Activated CD8-positive, alpha-beta memory T cell treated with anti-CD3 and anti-CD28 coated beads, Interleukin-2, amount 50 U/mL, for 48 hours (primary cell): ENCODE measurements around the gene SLC18B1.

Source experiments
- DNase-seq: peaks from one replicate; pipeline ENCODE4 v3.0.0-alpha.2; 2020

The SLC18B1 gene

DNA sequence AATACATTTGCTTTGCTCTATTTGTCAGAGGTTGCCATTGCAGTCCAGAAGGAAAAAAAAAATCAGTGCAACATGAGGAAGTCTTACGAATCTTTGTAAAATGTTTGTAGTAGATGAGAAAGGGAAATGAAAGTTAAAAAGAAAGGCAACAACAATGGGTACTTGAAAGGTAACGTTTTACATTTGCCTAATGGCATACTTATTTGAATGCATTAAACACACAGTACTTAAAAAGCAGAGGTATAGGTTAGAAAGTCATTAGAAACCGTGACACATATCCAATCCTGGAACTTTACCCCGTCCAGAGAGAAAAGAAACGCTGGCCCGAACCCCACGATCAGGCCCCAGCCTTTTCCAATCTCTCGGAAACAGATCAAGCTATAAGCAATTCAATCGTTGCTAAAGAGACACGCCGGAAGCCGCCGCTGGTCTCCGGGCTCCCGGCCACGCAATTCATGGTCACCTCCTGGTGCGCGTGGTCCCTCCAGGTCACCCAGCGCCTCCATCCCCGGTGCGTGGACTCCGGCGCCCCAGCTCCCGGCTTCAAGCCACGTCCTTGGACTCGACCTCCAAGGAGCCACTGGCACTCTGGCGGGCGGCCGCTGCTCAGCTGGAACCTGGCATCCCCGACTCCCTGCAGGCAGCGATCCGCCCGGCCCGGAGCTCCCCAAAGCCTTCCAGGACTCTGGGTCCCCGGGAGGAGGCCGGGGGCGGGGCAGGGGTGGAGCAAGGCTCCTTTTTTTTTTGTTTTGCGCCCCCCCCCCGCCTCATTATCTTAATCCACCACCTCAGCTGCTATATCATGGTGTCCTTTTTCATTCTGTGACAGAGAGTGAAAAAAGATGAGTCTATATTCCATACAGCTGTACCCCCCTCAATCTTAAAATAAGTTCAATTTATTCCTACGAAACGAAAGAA is at the start of gene SLC18B1:
Gene SLC18B1, minus strand, starts transcription at position 687 of the 918 bp plus-strand sequence. Its CDS starts 181 bp downstream, at position 506.
- DNase-seq: peak; percentile 78

DNA sequence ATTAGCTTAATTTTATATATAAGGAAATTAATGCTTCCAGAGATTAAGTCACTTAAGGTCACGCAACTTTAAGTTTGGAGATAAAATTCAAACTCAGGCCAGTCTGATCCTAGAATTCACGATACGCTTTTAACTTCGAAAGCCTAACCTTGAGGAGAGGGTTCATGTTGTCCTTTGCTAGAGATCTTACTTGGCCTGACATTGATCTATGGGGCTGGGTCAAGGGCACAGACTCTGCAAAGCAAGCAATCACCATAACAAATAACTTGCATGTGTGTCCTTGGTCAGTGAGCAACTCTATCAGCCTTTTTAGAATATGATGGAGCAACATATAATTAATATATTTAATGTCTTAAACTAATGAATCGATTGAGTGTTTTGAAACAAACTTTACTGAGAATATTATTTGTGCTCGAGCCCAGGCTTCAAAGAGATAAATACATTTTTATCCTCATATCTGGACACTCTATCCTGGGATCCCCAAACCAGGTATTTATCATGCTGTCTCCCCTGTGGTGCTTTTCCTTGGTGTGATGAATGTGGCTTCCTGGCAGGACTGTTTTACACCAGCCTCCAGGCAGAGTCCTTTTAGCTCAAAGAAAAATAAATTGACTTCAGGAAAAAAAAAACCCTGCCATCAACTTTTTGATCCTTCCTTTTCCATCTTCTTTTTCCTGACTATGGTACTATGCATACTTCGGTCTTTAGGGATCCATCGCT is 45.0 kb upstream of the SLC18B1 start:
- no peak for DNase-seq

DNA sequence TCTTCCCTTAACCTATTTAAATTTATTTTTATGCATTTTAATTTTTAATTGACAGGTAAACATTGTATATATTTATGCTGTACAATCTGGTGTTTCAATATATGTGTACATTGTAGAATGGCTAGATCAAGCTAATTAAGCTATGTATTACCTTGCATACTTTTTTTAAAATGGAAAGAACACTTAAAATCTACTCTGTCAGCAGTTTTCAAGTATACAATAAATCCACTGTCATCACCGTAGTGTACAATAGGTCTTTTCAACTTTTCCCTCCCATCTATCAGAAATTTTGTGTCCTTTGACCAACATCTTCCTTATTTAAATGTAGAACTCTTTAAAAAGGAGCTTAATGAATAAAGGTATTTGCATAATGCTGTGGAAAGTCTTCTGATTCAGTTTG is 43.5 kb upstream of the SLC18B1 start:
- no peak for DNase-seq

DNA sequence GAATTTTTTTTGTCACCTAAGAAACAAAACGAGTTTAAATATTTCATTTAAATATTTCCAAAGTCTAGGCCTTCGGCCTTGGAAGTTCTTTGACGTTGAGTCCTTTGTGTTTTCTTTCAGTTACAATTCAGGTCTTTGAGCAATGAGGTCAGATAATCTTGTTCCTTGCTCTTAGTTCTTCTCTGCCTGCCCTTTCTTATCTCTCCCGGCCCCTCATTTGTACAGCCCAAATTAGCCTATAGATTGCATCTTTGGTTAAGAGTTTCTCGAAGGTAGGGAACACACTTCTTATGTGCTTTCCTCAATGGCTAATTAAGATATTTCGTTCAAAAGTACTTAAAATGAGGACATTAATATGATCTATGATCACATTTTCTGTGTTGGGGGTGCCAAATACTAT is 34.5 kb upstream of the SLC18B1 start:
- DNase-seq: no peak

DNA sequence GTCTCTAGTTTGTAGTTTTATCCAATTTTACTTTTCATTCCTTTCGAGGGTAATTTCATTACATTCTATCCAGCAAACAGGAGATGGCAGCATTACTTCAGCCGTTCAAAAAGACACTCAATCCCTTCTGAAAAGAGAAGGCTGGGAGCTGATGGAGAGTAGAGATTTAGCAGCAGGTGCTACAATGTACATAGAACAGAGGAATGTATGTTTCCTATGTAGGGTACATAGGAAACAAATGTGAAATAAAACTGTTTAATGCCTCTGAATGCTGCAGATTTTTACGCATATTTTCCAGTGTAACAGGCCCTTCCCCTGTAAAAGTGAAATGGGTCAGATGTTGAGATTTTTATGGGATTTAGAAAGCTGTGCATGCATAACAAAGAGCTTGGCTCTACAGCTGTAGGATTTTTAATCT is 31.9 kb upstream of the SLC18B1 start:
- DNase-seq: no peak

DNA sequence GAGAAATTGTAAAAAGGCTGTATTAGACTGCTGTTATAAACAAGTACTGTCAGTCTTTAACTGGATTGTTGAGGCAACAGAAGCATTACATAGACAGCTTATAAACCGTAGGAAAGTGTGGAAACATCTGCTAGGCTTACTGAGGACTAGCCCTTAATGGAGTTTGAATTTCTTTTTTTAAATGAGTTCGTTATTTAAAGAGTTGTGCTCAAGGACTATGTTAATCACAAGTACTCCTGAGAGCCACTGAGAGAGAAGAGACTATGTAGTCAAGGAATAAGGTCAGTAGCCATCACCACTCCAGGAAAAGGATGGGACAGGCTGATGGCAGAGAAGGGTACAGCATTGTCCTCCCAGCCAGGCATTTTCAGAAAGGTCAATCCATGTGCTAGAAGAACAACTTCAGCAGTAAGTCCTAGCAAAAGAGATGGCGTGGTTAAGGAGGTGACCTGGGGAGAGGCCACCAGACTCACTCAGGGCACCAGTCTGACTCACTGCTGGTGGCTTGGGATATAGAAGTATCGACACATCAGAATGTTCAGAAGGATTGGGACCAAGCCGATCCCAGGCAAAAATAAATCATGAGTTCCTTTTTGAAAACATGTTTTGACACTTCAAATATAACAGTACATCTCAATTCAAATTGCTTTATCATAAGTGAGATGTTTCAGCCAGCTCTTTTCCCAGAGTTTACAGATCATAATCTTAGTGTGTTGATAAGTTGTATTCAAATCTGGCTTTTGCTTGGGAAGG is 22.4 kb upstream of the SLC18B1 start:
- DNase-seq: peak; percentile 60

DNA sequence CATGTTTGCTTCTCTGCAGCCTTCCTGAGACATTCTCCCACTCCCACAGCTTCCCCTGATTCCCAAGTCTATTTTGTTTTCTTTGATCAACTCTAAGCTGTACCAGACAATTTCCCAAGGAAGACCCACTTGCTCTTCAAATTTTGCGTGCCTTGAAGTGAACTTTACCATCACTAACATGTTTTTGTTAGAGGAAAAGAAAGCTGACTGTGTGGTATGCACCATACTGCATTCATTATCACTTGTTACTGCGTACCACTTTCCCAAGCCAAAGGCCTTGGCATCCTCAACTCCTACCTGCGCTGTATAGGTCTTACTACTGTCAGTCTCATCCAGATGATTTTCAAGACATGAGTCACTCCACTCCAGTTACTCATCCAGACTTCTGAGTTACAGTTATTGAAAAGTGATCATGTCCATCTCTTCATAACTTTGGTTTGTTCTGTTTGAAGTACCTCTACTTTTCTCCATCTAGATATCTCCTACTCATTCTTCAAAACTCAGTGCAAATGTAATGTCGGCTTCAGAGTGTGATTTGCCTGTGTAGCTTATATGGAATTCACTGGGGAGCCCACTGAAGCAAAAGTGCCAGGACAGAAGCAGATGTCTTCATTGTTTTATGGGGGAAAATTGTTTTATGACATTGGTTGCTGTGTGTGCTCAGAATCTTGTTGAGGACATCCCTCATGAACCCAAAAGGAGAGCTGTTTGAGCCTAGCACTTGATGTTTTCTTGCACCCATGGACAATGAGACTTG is 21.1 kb upstream of the SLC18B1 start:
- peak; percentile 59 for DNase-seq

DNA sequence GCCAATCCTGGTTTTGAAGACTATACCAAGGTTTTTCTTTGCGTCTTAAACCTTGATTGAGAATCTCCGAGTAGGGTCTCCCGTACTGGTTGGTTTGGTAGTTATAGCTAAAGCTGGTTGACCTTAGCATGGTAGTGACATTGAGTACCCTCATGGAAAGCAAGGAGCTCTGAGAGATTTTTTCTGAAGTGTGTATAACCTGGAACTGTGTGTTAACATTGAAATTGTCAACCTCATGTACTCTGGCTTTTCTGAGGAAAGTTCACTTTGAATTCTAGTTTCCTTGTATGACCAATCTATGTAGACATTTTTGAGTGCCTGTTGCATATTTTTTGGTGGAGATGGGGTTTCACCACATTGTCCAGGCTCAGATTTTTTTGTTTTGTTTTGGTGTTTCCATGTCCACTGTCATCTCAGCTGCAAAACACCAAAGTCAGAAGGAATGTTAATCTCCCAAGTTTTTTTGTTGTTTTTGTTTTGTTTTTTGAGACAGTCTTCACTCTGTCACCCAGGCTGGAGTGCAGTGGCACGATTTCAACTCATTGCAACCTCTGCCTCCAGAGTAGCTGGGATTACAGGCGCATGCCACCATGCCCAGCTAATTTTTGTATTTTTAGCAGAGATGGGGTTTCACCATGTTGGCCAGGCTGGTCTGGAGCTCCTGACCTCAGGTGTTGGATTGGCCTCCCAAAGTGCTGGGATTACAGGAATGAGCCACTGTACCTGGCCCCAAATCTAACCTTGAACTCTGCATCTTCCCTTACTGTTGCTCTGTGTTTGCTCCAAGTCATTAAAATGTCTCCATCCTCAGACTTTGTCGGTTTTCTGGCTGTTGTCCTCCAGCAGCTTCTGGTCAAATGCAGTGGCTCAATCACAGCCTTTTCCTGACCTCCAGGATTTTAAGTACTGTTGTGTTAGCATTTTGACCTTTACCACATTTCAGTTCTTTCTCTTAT is 20.2 kb upstream of the SLC18B1 start:
- peak; percentile 72 for DNase-seq

DNA sequence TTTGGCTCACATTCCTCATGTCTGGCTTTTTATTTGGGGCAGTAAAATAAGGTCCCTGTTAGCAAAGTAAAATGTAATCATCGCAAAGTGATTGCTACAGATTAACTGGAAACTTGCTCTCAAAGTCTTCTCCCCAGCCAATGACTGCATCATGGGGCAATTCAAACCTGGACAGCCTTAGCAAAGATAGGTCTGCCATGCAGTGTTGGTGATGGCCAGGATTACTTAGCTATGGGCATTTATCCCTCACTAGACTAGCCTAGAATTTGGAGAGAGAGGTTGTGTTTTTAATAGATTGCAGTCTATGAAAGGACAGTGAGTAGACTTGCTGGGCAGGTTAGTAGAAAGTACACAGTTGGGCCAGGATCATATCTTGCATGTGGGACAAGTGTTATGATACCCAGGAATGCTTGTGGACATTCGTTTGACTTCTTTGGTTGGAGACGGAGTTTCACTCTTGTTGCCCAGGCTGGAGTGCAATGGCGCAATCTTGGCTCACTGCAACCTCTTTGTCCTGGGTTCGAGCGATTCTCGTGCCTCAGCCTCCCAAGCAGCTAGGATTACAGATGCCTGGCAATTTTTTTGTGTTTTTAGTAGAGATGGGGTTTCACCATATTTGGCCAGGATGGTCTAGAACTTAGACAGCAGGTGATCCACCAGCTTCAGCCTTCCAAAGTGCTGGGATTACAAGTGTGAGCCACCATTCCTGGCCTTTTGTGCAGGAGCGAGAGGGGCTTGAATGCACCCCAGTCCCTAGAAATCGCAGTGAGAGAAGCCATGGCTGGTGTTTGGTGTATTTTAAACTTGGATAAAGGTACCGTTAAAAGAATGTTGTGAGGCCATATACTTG is 19.3 kb upstream of the SLC18B1 start:
- peak; percentile 63 for DNase-seq

DNA sequence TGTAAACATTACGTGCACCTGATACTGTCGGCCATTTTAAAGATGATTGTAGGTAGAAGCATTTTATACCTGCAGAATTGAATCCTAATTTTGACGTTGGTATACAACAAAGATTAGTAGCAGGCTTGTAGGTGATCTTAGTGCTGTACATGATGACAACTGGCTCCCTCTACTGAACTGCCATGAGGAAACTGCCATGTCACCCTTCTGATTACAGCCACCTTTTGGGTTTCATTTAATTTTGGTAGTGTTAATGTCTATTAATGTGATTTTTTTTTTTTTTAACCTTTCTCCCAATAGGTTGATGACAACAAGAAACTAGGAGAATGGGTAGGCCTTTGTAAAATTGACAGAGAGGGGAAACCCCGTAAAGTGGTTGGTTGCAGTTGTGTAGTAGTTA is 18.2 kb upstream of the SLC18B1 start:
- no peak for DNase-seq

DNA sequence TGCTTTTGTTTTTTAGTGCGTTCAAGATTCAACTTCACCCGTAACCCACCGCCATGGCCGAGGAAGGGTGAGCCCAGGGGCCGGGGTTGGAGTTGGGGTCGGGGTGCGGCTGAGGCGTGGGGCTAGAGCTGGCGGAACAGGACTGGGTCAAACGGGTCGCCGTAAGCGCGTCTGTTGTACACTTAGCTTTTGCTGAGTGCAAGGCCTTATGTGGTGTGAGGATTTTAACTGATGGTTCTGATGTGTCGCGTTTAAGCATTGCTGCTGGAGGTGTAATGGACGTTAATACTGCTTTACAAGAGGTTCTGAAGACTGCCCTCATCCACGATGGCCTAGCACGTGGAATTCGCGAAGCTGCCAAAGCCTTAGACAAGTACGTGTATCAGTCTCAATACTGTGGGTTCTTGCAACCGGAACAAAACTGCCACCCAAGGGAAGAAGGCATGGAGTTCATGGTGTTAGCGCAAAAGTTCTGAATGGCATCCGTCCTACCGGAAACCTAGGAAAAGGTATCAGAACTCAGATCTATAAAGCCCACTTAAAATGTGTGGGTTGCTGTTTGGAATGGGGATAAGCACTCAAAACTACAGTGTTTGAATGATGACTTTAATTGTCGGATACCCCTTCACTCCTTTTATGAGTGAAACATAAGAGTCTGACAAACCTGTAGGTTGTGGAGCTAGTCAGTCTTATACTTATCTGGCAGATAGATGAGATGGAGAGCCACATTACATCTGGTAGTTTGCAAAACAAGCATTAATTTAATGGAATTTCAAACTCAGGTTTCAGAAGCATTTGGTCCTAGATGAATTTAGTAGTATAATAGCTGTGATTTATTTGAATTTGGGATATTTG is 16.5 kb upstream of the SLC18B1 start:
- peak; percentile 74 for DNase-seq

DNA sequence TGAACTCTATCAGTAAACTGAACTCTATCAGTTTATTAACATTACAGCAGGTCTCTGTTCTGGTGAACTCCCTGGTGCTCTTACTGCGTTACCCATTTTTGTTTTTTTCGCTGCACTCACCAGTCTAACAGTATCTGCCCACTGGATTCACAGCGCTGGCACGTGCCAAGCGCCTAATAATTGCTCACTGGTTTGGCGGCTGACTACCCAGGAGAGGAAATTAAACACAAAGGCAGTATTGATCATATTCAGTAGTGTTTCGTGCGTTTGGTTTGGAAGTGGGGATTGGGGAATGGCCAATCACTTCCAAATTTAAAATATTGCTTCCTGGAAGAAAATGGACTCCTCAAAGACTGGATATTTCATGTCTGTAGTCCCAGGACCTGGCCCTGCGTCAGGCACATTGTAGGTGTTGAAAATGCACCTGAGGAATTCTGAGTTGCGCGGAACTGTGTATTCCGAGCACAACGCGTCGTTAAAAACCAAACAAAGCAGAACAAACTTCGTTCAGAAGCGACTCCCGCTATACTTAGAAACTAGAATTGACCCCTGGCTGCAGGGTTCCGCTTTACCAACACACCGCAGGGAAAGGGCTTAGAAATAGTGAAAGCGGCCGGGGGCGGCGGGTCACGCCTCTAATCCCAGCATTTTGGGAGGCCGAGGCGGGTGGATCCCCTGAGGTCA is 14.9 kb upstream of the SLC18B1 start:
- DNase-seq: peak; percentile 78

DNA sequence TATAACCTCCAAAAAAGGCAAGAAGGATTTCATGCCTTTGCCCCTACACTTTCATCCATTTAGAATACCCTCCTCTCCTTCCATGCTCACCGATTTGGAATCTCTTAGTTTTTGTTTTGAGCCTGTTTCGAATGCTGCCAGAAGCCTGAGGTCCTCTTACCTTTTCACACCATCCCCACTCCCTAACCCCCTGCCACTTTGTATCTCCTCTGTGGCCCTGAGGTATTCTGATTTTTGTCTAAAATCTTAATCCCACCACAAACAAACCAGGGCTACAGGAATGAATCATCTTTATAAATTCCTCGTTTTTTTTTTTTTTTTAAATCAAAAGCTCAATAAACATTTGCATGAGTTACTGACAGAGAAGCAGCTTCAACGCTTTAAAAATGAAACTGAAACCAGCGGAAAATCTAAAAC is 14.3 kb upstream of the SLC18B1 start:
- no peak for DNase-seq

DNA sequence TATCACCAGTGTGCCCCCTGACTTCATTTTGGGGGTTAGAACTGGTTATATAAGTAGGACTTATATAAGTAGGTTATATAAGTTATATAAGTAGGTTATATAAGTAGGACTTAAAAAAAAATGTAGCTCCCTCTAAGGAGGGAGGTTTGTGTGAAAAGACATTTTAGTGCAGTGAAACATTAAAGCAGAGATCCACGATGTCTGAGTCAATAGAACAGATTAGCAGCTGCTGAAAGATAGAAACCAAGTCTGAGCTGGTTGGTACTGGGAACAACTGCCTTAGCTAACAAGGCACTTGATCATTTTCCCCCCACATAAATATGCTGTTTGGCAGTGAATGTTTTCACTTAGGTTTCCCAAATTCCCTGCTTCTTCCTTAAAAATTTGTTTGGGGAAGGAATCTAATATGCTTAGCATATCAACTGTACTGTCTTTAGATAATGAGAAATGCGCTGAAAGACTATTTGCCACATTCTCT is 13.9 kb upstream of the SLC18B1 start:
- DNase-seq: no peak

DNA sequence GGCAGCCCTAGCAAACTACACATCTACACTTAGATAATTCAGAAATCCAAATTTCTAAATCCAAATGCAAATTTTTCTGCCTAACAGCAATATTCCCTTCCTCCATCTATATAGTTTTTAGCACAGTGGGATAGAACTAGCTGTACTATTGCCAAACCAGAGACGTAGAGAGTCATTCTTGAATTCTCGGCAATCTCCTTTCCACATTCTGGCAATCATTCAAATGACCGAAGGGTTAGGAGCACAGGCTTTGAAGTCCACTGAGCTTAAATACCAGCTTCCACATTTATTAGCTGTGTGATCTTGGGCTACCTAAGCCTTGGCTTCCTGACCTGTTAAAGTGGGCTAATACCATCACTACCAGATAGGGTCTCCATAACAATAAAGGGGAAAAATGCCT is 12.8 kb upstream of the SLC18B1 start:
- no peak for DNase-seq

DNA sequence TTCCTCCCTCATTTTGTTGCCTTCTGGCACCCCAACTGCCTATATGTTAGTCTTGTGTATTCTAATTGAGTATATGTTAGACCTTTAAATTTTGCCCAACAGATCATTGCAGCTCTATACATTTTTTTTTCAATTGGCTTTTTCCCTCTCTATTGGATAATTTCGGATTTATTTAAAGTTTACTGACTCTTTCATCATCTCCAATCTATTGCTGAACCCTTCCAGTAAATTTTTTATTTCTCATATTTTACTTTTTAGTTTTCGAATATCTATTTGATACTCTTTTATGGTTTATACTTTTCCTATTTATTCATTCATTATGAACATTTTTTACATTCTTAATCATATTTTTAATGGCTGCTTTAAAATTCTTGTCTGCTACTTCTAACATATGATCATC is 7.1 kb upstream of the SLC18B1 start:
- DNase-seq: no peak

DNA sequence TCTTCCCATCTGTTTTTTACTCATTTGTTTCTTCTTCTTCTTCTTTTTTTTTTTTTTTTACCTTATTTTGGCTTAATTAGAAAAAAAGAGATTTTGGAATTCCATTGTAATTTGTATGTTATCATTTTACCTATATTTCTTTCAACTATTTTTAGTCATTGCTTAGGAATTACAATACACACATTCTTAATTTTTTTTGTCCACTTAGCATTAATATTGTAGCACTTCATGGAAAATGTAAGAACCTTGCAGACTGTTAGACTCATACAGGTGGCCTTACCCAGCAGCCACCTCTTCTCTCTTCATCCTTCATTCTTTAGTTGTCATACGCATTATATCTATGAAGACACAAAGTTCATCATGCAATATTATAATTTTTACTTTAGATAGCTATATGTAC is 5.8 kb upstream of the SLC18B1 start:
- DNase-seq: no peak

DNA sequence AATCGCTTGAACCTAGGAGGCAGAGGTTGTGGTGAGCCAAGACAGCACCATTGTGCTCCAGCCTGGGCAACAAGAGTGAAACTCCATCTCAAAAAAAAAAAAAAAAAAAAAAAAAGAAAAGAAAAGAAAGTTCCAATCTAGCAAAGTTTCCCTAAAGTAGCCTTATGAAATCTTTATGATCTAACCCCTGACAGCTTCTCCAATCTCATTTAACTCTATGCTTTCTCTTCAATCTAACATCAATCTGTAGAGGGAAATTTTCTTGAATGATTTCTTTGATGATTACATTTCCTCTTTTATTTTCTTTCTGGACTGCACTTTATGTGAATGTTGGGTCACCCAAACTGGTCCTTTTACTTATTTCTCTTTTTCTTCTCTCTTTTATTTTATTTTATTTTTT is 2.2 kb upstream of the SLC18B1 start:
- no peak for DNase-seq
